GM10266 (cell line): ENCODE measurements around the gene SPAG9.

Source experiments
- DNase-seq: peaks from one replicate; pipeline ENCODE4 v3.0.0; 2012; ENCODE audit errors: extremely low spot score
- TF ChIP-seq, protein P1 (sequence below): IDR thresholded peaks from 2 replicates; pipeline ENCODE4 v1.5.1; 2012; ENCODE audit warnings: mild to moderate bottlenecking, low read depth; ENCODE audit not compliant: control insufficient read depth, insufficient read depth; ENCODE audit errors: missing control alignments

SPAG9 gene

DNA sequence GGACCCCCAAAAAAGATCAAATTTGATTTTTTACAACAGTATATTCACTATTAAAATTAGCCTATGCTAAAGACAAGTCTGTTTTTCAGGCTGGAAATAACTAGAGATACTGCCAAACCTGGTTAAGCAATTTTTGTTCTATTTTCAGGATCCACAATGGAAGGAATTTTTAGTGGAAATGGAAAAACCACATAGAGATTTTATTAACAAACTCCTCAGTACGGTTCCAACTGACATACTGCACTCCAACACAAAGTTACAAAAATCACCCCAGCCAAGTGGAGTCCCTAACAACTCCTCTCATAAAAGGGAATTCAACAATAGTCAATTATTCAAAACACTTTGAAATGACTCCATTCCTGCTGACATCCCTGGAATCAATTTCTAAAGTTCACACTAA lies 152.9 kb downstream of the SPAG9 start:
- no peak for DNase-seq
- TF ChIP-seq, protein P1, sequence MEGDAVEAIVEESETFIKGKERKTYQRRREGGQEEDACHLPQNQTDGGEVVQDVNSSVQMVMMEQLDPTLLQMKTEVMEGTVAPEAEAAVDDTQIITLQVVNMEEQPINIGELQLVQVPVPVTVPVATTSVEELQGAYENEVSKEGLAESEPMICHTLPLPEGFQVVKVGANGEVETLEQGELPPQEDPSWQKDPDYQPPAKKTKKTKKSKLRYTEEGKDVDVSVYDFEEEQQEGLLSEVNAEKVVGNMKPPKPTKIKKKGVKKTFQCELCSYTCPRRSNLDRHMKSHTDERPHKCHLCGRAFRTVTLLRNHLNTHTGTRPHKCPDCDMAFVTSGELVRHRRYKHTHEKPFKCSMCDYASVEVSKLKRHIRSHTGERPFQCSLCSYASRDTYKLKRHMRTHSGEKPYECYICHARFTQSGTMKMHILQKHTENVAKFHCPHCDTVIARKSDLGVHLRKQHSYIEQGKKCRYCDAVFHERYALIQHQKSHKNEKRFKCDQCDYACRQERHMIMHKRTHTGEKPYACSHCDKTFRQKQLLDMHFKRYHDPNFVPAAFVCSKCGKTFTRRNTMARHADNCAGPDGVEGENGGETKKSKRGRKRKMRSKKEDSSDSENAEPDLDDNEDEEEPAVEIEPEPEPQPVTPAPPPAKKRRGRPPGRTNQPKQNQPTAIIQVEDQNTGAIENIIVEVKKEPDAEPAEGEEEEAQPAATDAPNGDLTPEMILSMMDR: no peak

DNA sequence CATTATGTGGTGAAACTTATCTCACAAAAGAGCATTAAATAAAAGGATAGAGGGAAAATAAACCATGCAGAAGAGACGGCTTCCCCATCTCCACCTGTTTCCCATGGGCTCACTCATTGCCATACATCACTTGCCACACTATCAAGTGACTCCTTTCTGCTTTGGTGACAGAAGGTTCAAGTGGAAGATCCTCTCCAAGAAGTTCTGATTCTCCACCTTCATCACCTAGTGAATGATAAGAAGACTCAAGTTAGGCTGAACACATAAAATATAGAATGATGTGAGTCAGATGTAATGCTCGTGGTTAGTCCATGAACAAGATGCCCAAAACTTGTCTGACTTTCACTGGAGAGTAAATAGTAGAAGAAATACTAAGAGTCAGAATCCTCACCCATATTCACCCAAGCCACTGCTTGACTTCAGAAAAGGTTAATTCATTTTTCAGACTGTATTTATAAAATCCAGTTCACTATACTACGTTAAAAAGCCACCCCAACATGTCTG lies 154.5 kb downstream of the SPAG9 start:
- TF ChIP-seq, protein P1: no peak
- DNase-seq: no peak

DNA sequence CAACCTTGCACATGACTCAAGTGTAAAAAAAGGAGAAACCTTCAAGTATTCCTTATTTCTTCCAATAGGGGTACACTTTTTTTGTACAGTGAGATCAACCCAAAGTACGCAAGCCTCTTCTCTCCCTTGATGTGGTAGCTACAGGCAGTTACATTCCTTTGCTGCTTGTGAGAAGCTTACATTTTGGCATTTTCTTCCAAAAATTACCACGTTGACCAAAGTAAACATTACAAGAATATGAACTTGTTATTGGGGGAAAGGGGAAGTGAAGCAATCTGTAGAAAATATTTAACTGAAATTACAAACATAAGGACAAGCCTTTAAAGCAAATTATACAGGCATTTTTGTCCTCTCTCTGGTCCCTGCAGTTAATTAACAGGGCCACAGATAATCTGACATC lies 157.5 kb downstream of the SPAG9 start:
- no peak for DNase-seq

DNA sequence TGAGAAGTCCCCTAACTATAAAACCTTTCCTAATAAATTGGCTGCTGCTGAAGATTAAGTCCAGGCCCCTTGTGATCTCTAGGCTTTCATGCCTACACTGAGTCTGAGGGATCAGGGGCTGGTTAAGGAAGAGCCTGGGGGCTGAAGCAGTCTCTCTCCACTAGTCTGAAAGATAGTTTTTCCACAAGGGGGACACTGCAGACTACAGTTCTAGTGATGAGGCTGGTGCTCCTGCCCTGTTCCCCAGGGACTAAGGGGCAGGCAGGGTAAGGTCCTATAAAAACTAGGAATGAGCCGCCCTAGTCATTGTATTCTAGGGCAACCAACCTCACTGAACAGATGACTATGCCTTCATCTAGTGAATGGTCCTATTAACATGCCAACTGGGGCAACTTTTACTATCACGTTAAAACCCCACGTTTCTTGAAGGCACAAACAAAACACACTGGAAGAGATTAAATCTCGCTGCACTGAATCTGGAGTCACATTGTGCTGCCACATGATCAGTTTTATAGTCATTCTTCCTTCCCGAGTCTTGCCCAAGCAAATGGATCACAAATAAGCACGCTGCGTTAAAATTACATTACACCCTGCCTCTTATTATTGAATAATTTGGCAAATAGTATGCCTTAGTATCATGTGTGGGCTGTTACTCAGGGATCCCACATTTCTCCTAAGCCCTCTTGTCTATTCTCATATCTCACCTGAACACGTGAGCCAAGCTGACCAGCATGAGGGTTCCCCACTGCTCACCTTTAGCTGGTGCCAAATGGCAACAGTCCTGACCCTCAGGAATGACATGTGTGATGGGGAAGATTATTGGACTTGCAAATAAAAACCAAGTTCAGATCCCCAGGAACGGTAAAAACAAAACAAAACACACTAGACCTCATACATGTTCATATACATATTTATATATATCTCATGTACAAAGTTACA lies 159.1 kb downstream of the SPAG9 start:
- no peak for DNase-seq
- TF ChIP-seq, protein P1: no peak

More for the DNA sequence above, 157.5 kb downstream of the SPAG9 start:
- TF ChIP-seq, protein P1: no peak

DNA sequence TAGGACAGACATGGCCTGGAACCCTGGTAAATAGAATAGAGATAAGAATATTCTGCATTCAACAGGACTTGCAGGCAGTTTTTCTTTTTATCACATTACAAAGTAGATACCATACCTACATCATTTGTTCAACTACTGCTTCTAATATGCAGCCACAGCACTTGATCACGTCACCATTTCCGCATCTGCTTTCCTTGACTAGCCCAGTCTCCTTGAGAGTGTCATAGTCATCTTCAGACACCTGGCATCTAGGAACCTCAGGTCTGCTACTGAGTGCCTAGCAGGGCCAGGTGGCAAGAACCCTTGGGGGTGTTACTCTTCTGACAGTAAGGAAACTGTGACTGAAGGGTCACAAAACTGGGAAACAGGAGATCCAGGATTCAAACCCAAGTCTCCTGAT lies 161.3 kb downstream of the SPAG9 start:
- no peak for DNase-seq
- TF ChIP-seq, protein P1: no peak

DNA sequence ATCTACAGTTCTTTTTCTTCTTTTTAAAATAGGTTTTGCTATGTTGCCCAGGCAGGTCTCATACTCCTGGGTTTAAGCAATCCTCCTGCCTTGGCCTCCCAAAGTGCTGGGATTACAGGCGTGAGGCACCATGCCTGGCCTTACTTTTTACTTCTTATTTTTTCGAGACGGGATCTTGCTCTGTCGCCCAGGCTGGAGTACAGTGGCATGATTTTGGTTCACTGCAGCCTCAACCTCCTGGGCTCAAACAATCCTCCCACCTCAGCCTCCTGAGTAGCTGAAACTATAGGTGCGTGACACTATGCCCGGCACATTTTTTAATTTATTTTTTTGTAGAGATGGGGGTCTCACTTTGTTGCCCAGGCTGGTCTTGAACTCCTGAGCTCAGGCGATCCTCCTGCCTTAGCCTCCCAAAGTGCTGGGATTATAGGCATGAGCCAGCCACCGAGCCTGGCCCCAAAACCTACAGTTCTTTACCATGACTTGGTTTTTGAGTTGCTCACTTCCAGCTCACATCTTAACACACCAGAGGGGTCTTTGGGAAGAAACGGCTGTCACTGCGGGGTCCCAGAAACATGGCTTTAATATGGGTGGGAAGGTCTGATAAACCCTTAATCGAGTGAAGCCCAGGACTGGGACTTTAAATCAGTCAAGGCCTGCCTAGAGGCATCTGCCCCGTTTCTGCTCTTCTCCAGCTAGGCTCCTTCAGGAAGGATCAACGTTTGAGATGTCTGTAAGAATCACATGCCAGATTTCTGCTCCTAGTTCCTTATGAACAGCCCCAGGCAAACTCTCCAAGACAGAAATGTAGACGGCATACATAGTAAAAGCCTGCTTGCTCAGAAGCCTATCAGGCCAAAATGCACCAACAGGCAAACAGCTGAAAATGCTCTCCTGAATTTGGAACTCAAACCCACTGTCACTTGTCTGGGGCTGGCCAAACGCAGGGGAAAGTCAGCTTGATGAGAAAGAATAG lies 162.8 kb downstream of the SPAG9 start:
- DNase-seq: no peak
- TF ChIP-seq, protein P1: no peak
